Common myeloid progenitor, CD34-positive (primary cell): ENCODE results near the gene NKIRAS2.

Experiments used
- CTCF ChIA-PET: fragments of 350-600 bp; sonication (Branson Sonifier 250); formaldehyde crosslinking; loops from one replicate; lab custom pipeline; 2021; ENCODE audit warnings: antibody characterized with exemption; lab: Charles Lee
- POLR2A ChIA-PET: fragments of 350-600 bp; sonication (Branson Sonifier 250); formaldehyde crosslinking; loops from one replicate; lab custom pipeline; 2021; ENCODE audit warnings: antibody characterized with exemption; lab: Charles Lee
- DNase-seq, 3 donors: peaks; one replicate each; pipeline versions ENCODE4 v3.0.0 to v3.0.0-alpha.2; 2013
- H3K27ac ChIP-seq, 2 experiments: 1 replicate in 1 of 2; 2 replicates in 1 of 2; pipeline ENCODE4 v1.7.0; 2013; ENCODE audit warnings: inconsistent platforms in 2 of 2, low read length in 2 of 2, mild to moderate bottlenecking in 2 of 2, low read depth in 1 of 2, moderate library complexity in 1 of 2; ENCODE audit not compliant: severe bottlenecking in 2 of 2, insufficient read depth in 1 of 2, poor library complexity in 1 of 2
- H3K27me3 ChIP-seq, 5 experiments: replicated peaks in 2 of 5; 1 replicate in 3 of 5; 2 replicates in 2 of 5; pipeline versions ENCODE4 v1.6.1 to v1.7.0; 2013; ENCODE audit warnings: low read length in 4 of 5, mild to moderate bottlenecking in 2 of 5, moderate library complexity in 2 of 5, inconsistent platforms in 1 of 5; ENCODE audit not compliant: insufficient read depth in 5 of 5, control insufficient read depth in 4 of 5
- H3K36me3 ChIP-seq, 4 experiments: 1 replicate in 2 of 4; 2 replicates in 2 of 4; pipeline versions ENCODE4 v1.6.1 to v1.7.0; 2013; ENCODE audit warnings: low read length in 3 of 4, control low read depth in 1 of 4, mild to moderate bottlenecking in 1 of 4; ENCODE audit not compliant: control insufficient read depth in 4 of 4, insufficient read depth in 4 of 4
- H3K4me1 ChIP-seq, 4 experiments: 1 replicate in 3 of 4; 2 replicates in 1 of 4; pipeline versions ENCODE4 v1.6.1 to v1.7.1; 2013; ENCODE audit warnings: low read length in 3 of 4, mild to moderate bottlenecking in 3 of 4, control low read depth in 1 of 4, inconsistent platforms in 1 of 4, moderate library complexity in 1 of 4; ENCODE audit not compliant: control insufficient read depth in 4 of 4, insufficient read depth in 4 of 4; ENCODE audit errors: control extremely low read depth in 1 of 4
- H3K4me3 ChIP-seq, 7 experiments: 1 replicate in 4 of 7; 2 replicates in 3 of 7; pipeline versions ENCODE4 v1.5.1 to v1.7.0; 2013; ENCODE audit warnings: mild to moderate bottlenecking in 7 of 7, low read length in 6 of 7, moderate library complexity in 6 of 7, inconsistent platforms in 2 of 7, low read depth in 2 of 7, control low read depth in 1 of 7; ENCODE audit not compliant: insufficient read depth in 4 of 7, control insufficient read depth in 1 of 7; ENCODE audit errors: extremely low read depth in 1 of 7
- H3K9me3 ChIP-seq, 5 experiments: 1 replicate in 4 of 5; 2 replicates in 1 of 5; pipeline versions ENCODE4 v1.6.1 to v1.7.1; 2013; ENCODE audit warnings: low read length in 4 of 5, mild to moderate bottlenecking in 2 of 5, inconsistent platforms in 1 of 5, low read depth in 1 of 5, moderate library complexity in 1 of 5; ENCODE audit not compliant: control insufficient read depth in 4 of 5, insufficient read depth in 2 of 5; ENCODE audit errors: control extremely low read depth in 1 of 5
- WGBS: methylation state at CpG from one replicate; pipeline ENCODE4 v1.1.5; 2013; ENCODE audit not compliant: insufficient coverage; 5-methylcytosine and 5-hydroxymethylcytosine counted together

NKIRAS2 gene

GRCh38 chr17:42058063-42058462 is 38.2 kb downstream of the NKIRAS2 start:
- Histone ChIP-seq H3K4me3 (no peak overlapping the region), H3K36me3 (no peaks in the 10 kb centered on the region), H3K27me3 (no peaks in the 10 kb centered on the region), H3K27ac (no peak overlapping the region), H3K4me1 (peaks cover 0 to 26% (median 12%) of the 10 kb centered on the region in 4 experiments), H3K9me3 (no peaks in the 10 kb centered on the region)
- CTCF ChIA-PET = interaction anchor here (0.9 to 1.4 kb wide), 3 partner anchors 8 to 17 kb away, joined by 3 to 6 read pairs (median 3); no protein-coding TSS in a partner anchor
- DNase-seq = no peak
- POLR2A ChIA-PET = no interaction called here
- 93% methylated on average over 4 of the region's 7 CpGs for WGBS

- ChIA-PET POLR2A (interaction anchor here (0.7 kb wide), 1 partner anchor 18 kb away, joined by 3 read pairs; no protein-coding TSS in a partner anchor), CTCF (interaction anchor here (0.8 to 3.0 kb wide), 6 partner anchors 9 to 39 kb away, joined by 3 to 12 read pairs (median 6); partner anchors contain the start of genes C17orf113 and NKIRAS2)
- no peak for DNase-seq
- no peak overlapping the region for H3K4me3 ChIP-seq
- H3K36me3 ChIP-seq = no peaks in the 10 kb centered on the region
- no peak overlapping the region for H3K27ac ChIP-seq
- WGBS = 91% methylated on average over 1 of the region's 4 CpGs
- H3K9me3 ChIP-seq = no peaks in the 10 kb centered on the region
- peaks cover 0 to 44% (median 26%) of the 10 kb centered on the region in 4 experiments for H3K4me1 ChIP-seq
- H3K27me3 ChIP-seq = no peaks in the 10 kb centered on the region
Measured at GRCh38 chr17:42059815-42060214, 39.9 kb downstream of the NKIRAS2 start.

- H3K9me3 ChIP-seq = no peaks in the 10 kb centered on the region
- H3K27ac ChIP-seq = no peak overlapping the region
- no peak overlapping the region for H3K4me3 ChIP-seq
- no peaks in the 10 kb centered on the region for H3K36me3 ChIP-seq
- CTCF ChIA-PET = interaction anchor here (0.8 to 3.0 kb wide), 5 partner anchors 8 to 20 kb away, joined by 4 to 12 read pairs (median 7); partner anchors contain the start of gene C17orf113
- H3K27me3 ChIP-seq = no peaks in the 10 kb centered on the region
- peaks cover 0 to 48% (median 27%) of the 10 kb centered on the region in 4 experiments for H3K4me1 ChIP-seq
- POLR2A ChIA-PET = no interaction called here
- no peak for DNase-seq
- 97% methylated on average over 3 of the region's 4 CpGs for WGBS
Measured at GRCh38 chr17:42060231-42060630, 40.3 kb downstream of the NKIRAS2 start.

GRCh38 chr17:42061646-42062487 is 42.0 kb downstream of the NKIRAS2 start:
- WGBS = 59% methylated on average over 4 of the region's 5 CpGs
- Histone ChIP-seq H3K4me1 (peaks cover 0 to 50% (median 28%) of the 10 kb centered on the region in 4 experiments), H3K4me3 (no peak overlapping the region), H3K27me3 (no peaks in the 10 kb centered on the region), H3K36me3 (no peaks in the 10 kb centered on the region), H3K9me3 (no peaks in the 10 kb centered on the region), H3K27ac (no peak overlapping the region)
- POLR2A ChIA-PET = no interaction called here
- CTCF ChIA-PET = interaction anchor here (0.9 to 3.0 kb wide), 8 partner anchors 8 to 58 kb away, joined by 3 to 12 read pairs (median 6); partner anchors contain the start of gene ZNF385C
- no peak for DNase-seq

GRCh38 chr17:42062681-42063080 is 42.8 kb downstream of the NKIRAS2 start:
- H3K27me3 ChIP-seq = no peaks in the 10 kb centered on the region
- POLR2A ChIA-PET = no interaction called here
- CTCF ChIA-PET = interaction anchor here (0.9 to 1.9 kb wide), 5 partner anchors 9 to 58 kb away, joined by 3 to 6 read pairs (median 4); no protein-coding TSS in a partner anchor

GRCh38 chr17:42065201-42065600 is 45.3 kb downstream of the NKIRAS2 start:
- CTCF ChIA-PET = interaction anchor here (0.7 to 5.6 kb wide), 20 partner anchors 9 to 134 kb away, joined by 3 to 90 read pairs (median 8); partner anchors contain the start of genes DHX58, DNAJC7, KAT2A and NKIRAS2
- POLR2A ChIA-PET = interaction anchor here (0.6 to 1.4 kb wide), 2 partner anchors 10 to 24 kb away, joined by 3 to 4 read pairs; no protein-coding TSS in a partner anchor
- Histone ChIP-seq H3K9me3 (no peaks in the 10 kb centered on the region), H3K27me3 (no peaks in the 10 kb centered on the region), H3K4me1 (peaks cover 0 to 44% (median 26%) of the 10 kb centered on the region in 4 experiments), H3K4me3 (no peak overlapping the region), H3K27ac (no peak overlapping the region), H3K36me3 (no peaks in the 10 kb centered on the region)
- 100% methylated on average over 1 of the region's 2 CpGs for WGBS
- DNase-seq = no peak

More at GRCh38 chr17:42062681-42063080, 42.8 kb downstream of the NKIRAS2 start:
- no peaks in the 10 kb centered on the region for H3K9me3 ChIP-seq
- peaks cover 0 to 50% (median 29%) of the 10 kb centered on the region in 4 experiments for H3K4me1 ChIP-seq
- 95% methylated on average over 11 of the region's 14 CpGs for WGBS
- H3K4me3 ChIP-seq = no peak overlapping the region
- no peaks in the 10 kb centered on the region for H3K36me3 ChIP-seq
- H3K27ac ChIP-seq = no peak overlapping the region
- DNase-seq = no peak
